HCT116 (cell line): Measurements from ENCODE around the gene NOP16. TPM values are rescaled to one million over a fixed set of nuclear protein-coding genes. Genes with fewer than 3 reads are reported as not detected.
A peak's percentile ranks its signal among the peaks of the same experiment; 100 is the strongest.

Experiments
- ATAC-seq: fragments of 200-7000 bp; cut with Tn5 transposase; 2 replicates; pipeline ENCODE4 v1.9.1; 2020; ENCODE audit warnings: mild to moderate bottlenecking, moderate library complexity
- BruUV-seq: library from RNA; stranded (reverse); fragments of 400-500 nt; replicated peaks from 2 replicates; lab custom pipeline; 2021; lab: Mats Ljungman, UMichigan
- CTCF ChIA-PET: fragments of 300-600 bp; sonication (Branson Sonifier 250); formaldehyde crosslinking; loops from one replicate; lab custom pipeline; 2021; ENCODE audit warnings: antibody characterized with exemption; lab: Charles Lee
- POLR2A ChIA-PET: fragments of 300-600, 350-600 bp; sonication (Branson Sonifier 250); formaldehyde crosslinking; loops from one replicate; lab custom pipeline; 2021; ENCODE audit warnings: antibody characterized with exemption; lab: Charles Lee
- RAD21 ChIA-PET, 2 experiments: fragments of 300-600 bp; sonication (Branson Sonifier 250); formaldehyde crosslinking; loops; one replicate each; lab custom pipeline; 2023; ENCODE audit warnings: low total read pairs in 2 of 2; ENCODE audit not compliant: uncharacterized antibody in 2 of 2, unreplicated experiment in 2 of 2, low non-redundant PET in 1 of 2; lab: Charles Lee
- DNase-seq: peaks from one replicate; pipeline ENCODE4 v3.0.0-alpha.2; 2010; ENCODE audit warnings: low read depth, low spot score
- H2AFZ ChIP-seq: fragments of 200-600 bp; shearing (Covaris generic), sonication (generic); 2 replicates; pipeline ENCODE4 v1.6.1; 2017; ENCODE audit warnings: low read depth, mixed run types, mixed read lengths, antibody characterized with exemption, low read length; ENCODE audit not compliant: poor library complexity, severe bottlenecking
- H3K27ac ChIP-seq: 2 replicates; pipeline ENCODE4 v1.5.1; 2012; ENCODE audit warnings: low read depth, low read length
- H3K27me3 ChIP-seq: fragments of 200-600 bp; sonication (generic); 2 replicates; pipeline ENCODE4 v1.6.1; 2016; ENCODE audit warnings: mixed run types, low read length, mixed read lengths; ENCODE audit not compliant: insufficient read depth
- H3K36me3 ChIP-seq, 2 experiments: fragments of 200-500 bp in 1 of 2; fragments of 200-600 bp in 1 of 2; sonication (Bioruptor generic) in 1 of 2; sonication (generic) in 1 of 2; 2 replicates each; pipeline versions ENCODE4 v1.5.1 to v1.6.1; 2014 to 2016; ENCODE audit warnings: low read length in 2 of 2, inconsistent platforms in 1 of 2, mixed read lengths in 1 of 2, mixed run types in 1 of 2; ENCODE audit not compliant: insufficient read depth in 2 of 2, control insufficient read depth in 1 of 2
- H3K4me1 ChIP-seq, 2 experiments: fragments of 200-600 bp in 1 of 2; sonication (generic) in 1 of 2; 2 replicates each; pipeline versions ENCODE4 v1.5.1 to v1.6.1; 2012 to 2017; ENCODE audit warnings: low read length in 2 of 2, inconsistent platforms in 1 of 2, mild to moderate bottlenecking in 1 of 2, mixed read lengths in 1 of 2, mixed run types in 1 of 2, moderate library complexity in 1 of 2; ENCODE audit not compliant: insufficient read depth in 2 of 2, control insufficient read depth in 1 of 2
- H3K4me2 ChIP-seq: fragments of 200-600 bp; sonication (generic); 2 replicates; pipeline ENCODE4 v1.6.1; 2017; ENCODE audit warnings: mixed run types, low read length, mixed read lengths
- H3K4me3 ChIP-seq, 2 experiments: fragments of 200-600 bp in 1 of 2; sonication (generic) in 1 of 2; replicated peaks in 1 of 2; 2 replicates each; pipeline ENCODE4 v1.5.1; 2011 to 2016; ENCODE audit warnings: low read length in 2 of 2, control low read depth in 1 of 2, low read depth in 1 of 2, mild to moderate bottlenecking in 1 of 2, mixed read lengths in 1 of 2, mixed run types in 1 of 2
- H3K79me2 ChIP-seq: fragments of 200-600 bp; sonication (generic); 2 replicates; pipeline ENCODE4 v1.6.1; 2017; ENCODE audit warnings: mild to moderate bottlenecking, mixed run types, low read length, moderate library complexity, mixed read lengths; ENCODE audit not compliant: insufficient read depth
- H3K9ac ChIP-seq: fragments of 200-600 bp; sonication (generic); 2 replicates; pipeline ENCODE4 v1.6.1; 2016; ENCODE audit warnings: low read length, mixed read lengths
- H3K9me2 ChIP-seq: fragments of 200-600 bp; sonication (generic), shearing (Covaris generic); 2 replicates; pipeline ENCODE4 v1.6.1; 2017; ENCODE audit warnings: mixed run types, mild to moderate bottlenecking, moderate library complexity; ENCODE audit not compliant: insufficient read depth
- H3K9me3 ChIP-seq, 2 experiments: fragments of 200-500 bp in 1 of 2; fragments of 200-600 bp in 1 of 2; sonication (Bioruptor generic) in 1 of 2; sonication (generic) in 1 of 2; 2 replicates each; pipeline ENCODE4 v1.6.1; 2014 to 2017; ENCODE audit warnings: low read length in 2 of 2, mixed read lengths in 2 of 2, inconsistent platforms in 1 of 2, low read depth in 1 of 2, mild to moderate bottlenecking in 1 of 2, mixed run types in 1 of 2, moderate library complexity in 1 of 2; ENCODE audit not compliant: control insufficient read depth in 1 of 2, insufficient read depth in 1 of 2
- H4K20me1 ChIP-seq: fragments of 200-600 bp; sonication (generic), shearing (Covaris generic); 2 replicates; pipeline ENCODE4 v1.6.1; 2017; ENCODE audit warnings: mixed run types, mild to moderate bottlenecking, moderate library complexity; ENCODE audit not compliant: insufficient read depth
- CBX3 ChIP-seq: IDR thresholded peaks from 2 replicates; pipeline ENCODE4 v1.6.1; 2012; ENCODE audit warnings: low read depth
- FOSL1 ChIP-seq: IDR thresholded peaks from 2 replicates; pipeline ENCODE4 v1.6.1; 2012; ENCODE audit warnings: low read depth
- POLR2A ChIP-seq: IDR thresholded peaks from 2 replicates; pipeline ENCODE4 v1.7.0; 2011; ENCODE audit warnings: borderline replicate concordance; ENCODE audit not compliant: insufficient read depth, insufficient read length; ENCODE audit errors: extremely low read depth
- SP1 ChIP-seq: IDR thresholded peaks from 2 replicates; pipeline ENCODE4 v1.6.1; 2012; ENCODE audit warnings: low read depth
- TCF7L2 ChIP-seq: IDR thresholded peaks from 2 replicates; pipeline ENCODE4 v1.7.0; 2011; ENCODE audit warnings: borderline replicate concordance, inconsistent platforms; ENCODE audit not compliant: insufficient read depth, insufficient read length; ENCODE audit errors: extremely low read depth
- ZFX ChIP-seq: fragments of 450-650 bp; IDR thresholded peaks from 2 replicates; pipeline ENCODE4 v1.6.1; 2017
- intact Hi-C: fragments of 100-400 bp; cut with micrococcal nuclease; formaldehyde crosslinking; loops from 2 replicates; pipeline ENCODE4 v1.10.0; 2022
- total RNA-seq: library from RNA; stranded (reverse); gene quantifications from one replicate; pipeline ENCODE4 v1.2.1, GENCODE V29; 2021; ENCODE audit not compliant: unreplicated experiment
- TF ChIP-seq, protein P1 (sequence below), 3 experiments: fragments of 200-600 bp in 1 of 3; sonication (generic) in 1 of 3; IDR thresholded peaks in 2 of 3; conservative IDR thresholded peaks in 1 of 3; 2 replicates each; pipeline ENCODE4 v1.5.1; 2012 to 2017; ENCODE audit warnings: low read depth in 2 of 3, low read length in 2 of 3, antibody characterized with exemption in 1 of 3, borderline replicate concordance in 1 of 3, control low read depth in 1 of 3, mild to moderate bottlenecking in 1 of 3, mixed read lengths in 1 of 3, mixed run types in 1 of 3, moderate library complexity in 1 of 3; ENCODE audit not compliant: insufficient read depth in 1 of 3
- TF ChIP-seq, protein P2 (sequence below): IDR thresholded peaks from 2 replicates; pipeline ENCODE4 v1.6.1; 2012

NOP16 gene
- total RNA-seq, 1 experiment from 2014 or later = 67.1 TPM

DNA sequence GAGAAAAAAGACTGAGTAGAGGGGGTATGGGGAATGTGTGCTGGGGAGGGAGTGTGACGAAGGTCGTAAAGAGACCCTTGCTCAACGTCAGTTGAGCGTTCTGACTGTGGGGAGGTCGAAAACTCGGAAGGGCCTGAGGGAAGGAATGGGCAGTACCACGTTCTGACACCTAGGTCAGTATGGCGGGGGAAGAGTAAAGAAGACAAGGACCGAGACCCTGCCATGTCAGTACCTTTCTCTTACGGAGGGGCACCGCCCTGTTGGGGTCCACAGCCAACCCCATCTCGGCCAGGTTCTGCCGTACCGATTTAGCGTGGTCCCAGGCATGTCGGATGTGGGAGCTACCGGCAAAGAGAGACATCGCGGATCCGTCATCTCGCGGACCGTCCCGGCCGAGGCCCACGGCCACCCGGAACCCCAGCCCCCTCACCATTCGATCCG lies 375 bp downstream of the NOP16 start:
- no peak for DNase-seq
- Histone ChIP-seq H3K27ac (peak overlapping the region; percentile 94), H3K27me3 (no peaks in the 10 kb centered on the region), H3K4me3 (peak overlapping the region; percentile 78 to 99), H2AFZ (no peak overlapping the region), H3K4me1 (peaks cover 11 to 22% of the 10 kb centered on the region in 2 experiments; a peak in 3 of 4 replicates), H4K20me1 (peaks cover 13% of the 10 kb centered on the region; the same call in 1 of the 2 replicates), H3K79me2 (peaks cover 64% of the 10 kb centered on the region), H3K9ac (peak overlapping the region; percentile 93), H3K9me2 (no peaks in the 10 kb centered on the region), H3K36me3 (peaks cover 28 to 54% of the 10 kb centered on the region in 2 experiments; a peak in 3 of 4 replicates), H3K9me3 (no peaks in the 10 kb centered on the region), H3K4me2 (peak overlapping the region; percentile 86)
- TSS peak; percentile 52 for BruUV-seq
- ChIA-PET POLR2A (interaction anchor here (1.0 kb wide), 1 partner anchor 28 kb away, joined by 3 read pairs; the partner anchor contains the start of gene CLTB), CTCF (no interaction called here), RAD21 (no interaction called here)
- TF ChIP-seq, protein P1, sequence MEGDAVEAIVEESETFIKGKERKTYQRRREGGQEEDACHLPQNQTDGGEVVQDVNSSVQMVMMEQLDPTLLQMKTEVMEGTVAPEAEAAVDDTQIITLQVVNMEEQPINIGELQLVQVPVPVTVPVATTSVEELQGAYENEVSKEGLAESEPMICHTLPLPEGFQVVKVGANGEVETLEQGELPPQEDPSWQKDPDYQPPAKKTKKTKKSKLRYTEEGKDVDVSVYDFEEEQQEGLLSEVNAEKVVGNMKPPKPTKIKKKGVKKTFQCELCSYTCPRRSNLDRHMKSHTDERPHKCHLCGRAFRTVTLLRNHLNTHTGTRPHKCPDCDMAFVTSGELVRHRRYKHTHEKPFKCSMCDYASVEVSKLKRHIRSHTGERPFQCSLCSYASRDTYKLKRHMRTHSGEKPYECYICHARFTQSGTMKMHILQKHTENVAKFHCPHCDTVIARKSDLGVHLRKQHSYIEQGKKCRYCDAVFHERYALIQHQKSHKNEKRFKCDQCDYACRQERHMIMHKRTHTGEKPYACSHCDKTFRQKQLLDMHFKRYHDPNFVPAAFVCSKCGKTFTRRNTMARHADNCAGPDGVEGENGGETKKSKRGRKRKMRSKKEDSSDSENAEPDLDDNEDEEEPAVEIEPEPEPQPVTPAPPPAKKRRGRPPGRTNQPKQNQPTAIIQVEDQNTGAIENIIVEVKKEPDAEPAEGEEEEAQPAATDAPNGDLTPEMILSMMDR (IDR thresholded peaks at IDR 0.05 in 2 of 3, conservative IDR thresholded peaks at IDR 0.05 in 1 of 3; ENCODE audit: borderline replicate concordance in 1 of 3, insufficient read depth in 1 of 3, low read depth in 2 of 3, low read length in 2 of 3) = no peak
- TF ChIP-seq FOSL1 (no peak), ZFX (peak; percentile 63), POLR2A (no peak), TCF7L2 (no peak)
- ATAC-seq = peak; percentile 12
- intact Hi-C loops = loop anchor here (1.0 to 2.0 kb wide), 2 partner anchors 27 to 149 kb away; partner anchors contain the start of genes KIAA1191 and RNF44

DNA sequence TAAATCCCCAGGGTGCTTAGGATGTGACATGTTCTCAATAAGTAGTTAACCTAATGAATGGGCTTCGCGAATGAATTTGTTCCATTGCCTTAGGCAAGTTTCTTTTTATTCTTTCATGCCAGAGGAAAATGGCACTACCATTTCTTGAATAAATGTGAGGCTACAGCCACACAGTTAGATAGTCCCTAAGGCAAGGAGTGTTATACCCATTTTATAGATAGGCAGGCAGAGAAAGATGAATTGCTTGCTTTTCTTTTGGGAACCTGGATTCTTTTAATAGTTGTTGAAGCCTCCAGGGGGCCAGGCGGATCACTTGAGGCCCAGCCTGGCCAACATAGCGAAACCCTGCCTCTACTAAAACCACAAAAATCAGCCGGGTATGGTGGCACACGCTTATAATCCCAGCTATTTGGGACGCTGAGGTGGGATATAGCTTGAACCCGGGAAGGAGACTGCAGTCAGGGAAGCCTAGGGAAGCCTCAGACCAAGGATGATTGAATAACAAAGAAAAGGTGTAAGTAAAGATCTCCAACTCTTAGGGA lies 943 bp downstream of the NOP16 start:
- H3K9me3 ChIP-seq = no peaks in the 10 kb centered on the region
- RAD21 ChIA-PET = no interaction called here
- CTCF ChIA-PET = no interaction called here
- peaks cover 13% of the 10 kb centered on the region; the same call in 1 of the 2 replicates for H4K20me1 ChIP-seq
- H3K27me3 ChIP-seq = no peaks in the 10 kb centered on the region
- ATAC-seq (no peak), DNase-seq (no peak)
- POLR2A ChIA-PET = no interaction called here
- H2AFZ ChIP-seq = no peak overlapping the region
- BruUV-seq = no TSS peak
- peaks cover 11 to 22% of the 10 kb centered on the region in 2 experiments; a peak in 3 of 4 replicates for H3K4me1 ChIP-seq
- H3K4me3 ChIP-seq = peak overlapping the region; percentile 78 to 99
- H3K79me2 ChIP-seq = peaks cover 64% of the 10 kb centered on the region
- H3K9me2 ChIP-seq = no peaks in the 10 kb centered on the region
- H3K4me2 ChIP-seq = peak overlapping the region; percentile 86
- TF ChIP-seq POLR2A (no peak), CBX3 (no peak), SP1 (no peak), ZFX (no peak)
- TF ChIP-seq, protein P2, sequence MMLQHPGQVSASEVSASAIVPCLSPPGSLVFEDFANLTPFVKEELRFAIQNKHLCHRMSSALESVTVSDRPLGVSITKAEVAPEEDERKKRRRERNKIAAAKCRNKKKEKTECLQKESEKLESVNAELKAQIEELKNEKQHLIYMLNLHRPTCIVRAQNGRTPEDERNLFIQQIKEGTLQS = no peak
- TF ChIP-seq, protein P1 (IDR thresholded peaks at IDR 0.05 in 2 of 3, conservative IDR thresholded peaks at IDR 0.05 in 1 of 3; ENCODE audit: borderline replicate concordance in 1 of 3, insufficient read depth in 1 of 3, low read depth in 2 of 3, low read length in 2 of 3) = no peak
- H3K36me3 ChIP-seq = peaks cover 28 to 58% of the 10 kb centered on the region in 2 experiments; a peak in 3 of 4 replicates
- H3K27ac ChIP-seq = peak overlapping the region; percentile 94
- peak overlapping the region; percentile 93 for H3K9ac ChIP-seq
- intact Hi-C loops = no loop called here
